Neural progenitor cell (in vitro differentiated cells): ENCODE measurements around the gene IGHMBP2. TPM values are rescaled to one million over a fixed set of nuclear protein-coding genes. Genes with fewer than 3 reads are reported as not detected.

ENCODE experiments used
- DNase-seq: peaks from one replicate; pipeline ENCODE4 v3.0.0-alpha.2; 2016; ENCODE audit warnings: low spot score
- H2AFZ ChIP-seq: fragments of 200-600 bp; sonication (generic); replicated peaks from 2 replicates; pipeline ENCODE4 v1.6.1; 2016; ENCODE audit warnings: antibody characterized with exemption
- H3F3A ChIP-seq: fragments of 200-600 bp; sonication (generic); 2 replicates; pipeline ENCODE4 v1.6.1; 2016; ENCODE audit warnings: antibody characterized with exemption, low read depth
- H3K27ac ChIP-seq: fragments of 200-600 bp; sonication (generic); 2 replicates; pipeline ENCODE4 v1.5.1; 2016; ENCODE audit warnings: mild to moderate bottlenecking
- H3K27me3 ChIP-seq: fragments of 200-600 bp; sonication (generic); 2 replicates; pipeline ENCODE4 v1.6.1; 2016; ENCODE audit warnings: mild to moderate bottlenecking, moderate library complexity
- H3K36me3 ChIP-seq: fragments of 200-600 bp; sonication (generic); 2 replicates; pipeline ENCODE4 v1.5.1; 2016
- H3K4me1 ChIP-seq: fragments of 200-600 bp; sonication (generic); 2 replicates; pipeline ENCODE4 v1.6.1; 2016; ENCODE audit warnings: mixed run types
- H3K4me2 ChIP-seq: fragments of 200-600 bp; sonication (generic); 2 replicates; pipeline ENCODE4 v1.6.1; 2016
- H3K4me3 ChIP-seq: fragments of 200-600 bp; sonication (generic); 2 replicates; pipeline ENCODE4 v1.5.1; 2016
- H3K79me2 ChIP-seq: fragments of 200-600 bp; sonication (generic); 2 replicates; pipeline ENCODE4 v1.6.1; 2016; ENCODE audit warnings: low read depth
- H3K9ac ChIP-seq: fragments of 200-600 bp; sonication (generic); 2 replicates; pipeline ENCODE4 v1.6.1; 2016
- H3K9me3 ChIP-seq: fragments of 200-600 bp; sonication (generic); 2 replicates; pipeline ENCODE4 v1.5.1; 2016; ENCODE audit warnings: low read depth
- H4K20me1 ChIP-seq: fragments of 200-600 bp; sonication (generic); 2 replicates; pipeline ENCODE4 v1.6.1; 2016; ENCODE audit warnings: low read depth
- H3K27ac Mint-ChIP-seq: 3 replicates; pipeline ENCODE4 v1.8.0; 2021; ENCODE audit warnings: mixed read lengths
- H3K27me3 Mint-ChIP-seq: 2 replicates; pipeline ENCODE4 v1.8.0; 2022; ENCODE audit warnings: low read depth, mild to moderate bottlenecking, inconsistent platforms, moderate library complexity, mixed read lengths; ENCODE audit not compliant: insufficient read depth
- H3K36me3 Mint-ChIP-seq: 3 replicates; pipeline ENCODE4 v1.8.0; 2021; ENCODE audit warnings: mixed read lengths
- H3K4me1 Mint-ChIP-seq: 3 replicates; pipeline ENCODE4 v1.8.0; 2021; ENCODE audit warnings: mixed read lengths
- H3K4me3 Mint-ChIP-seq: 3 replicates; pipeline ENCODE4 v1.8.0; 2021; ENCODE audit warnings: mild to moderate bottlenecking, moderate library complexity, mixed read lengths
- H3K9me3 Mint-ChIP-seq: 3 replicates; pipeline ENCODE4 v1.8.0; 2020; ENCODE audit warnings: mixed read lengths
- CTCF ChIP-seq: fragments of 200-600 bp; sonication (generic); IDR thresholded peaks from 2 replicates; pipeline ENCODE4 v1.5.1; 2017; ENCODE audit warnings: antibody characterized with exemption, mild to moderate bottlenecking
- EZH2 ChIP-seq: fragments of 200-600 bp; sonication (generic); IDR thresholded peaks from 2 replicates; pipeline ENCODE4 v1.6.1; 2017; ENCODE audit warnings: antibody characterized with exemption, mild to moderate bottlenecking, moderate library complexity
- EZH2phosphoT487 ChIP-seq: fragments of 200-600 bp; sonication (generic); IDR thresholded peaks from 2 replicates; pipeline ENCODE4 v1.6.1; 2017; ENCODE audit warnings: antibody characterized with exemption
- total RNA-seq: library from RNA; depleted of rRNA; stranded (reverse); fragments of >200 nt; gene quantifications from 2 replicates; pipeline ENCODE4 v1.2.3, GENCODE V29; 2015; ENCODE audit warnings: low replicate concordance

Gene IGHMBP2
- total RNA-seq, 1 donor from 2014 or later = 13.6 TPM

- no peaks in the 10 kb centered on the region for H3K9me3 Mint-ChIP-seq
- Histone ChIP-seq H3F3A (no peaks in the 10 kb centered on the region), H4K20me1 (no peaks in the 10 kb centered on the region), H3K4me2 (no peak overlapping the region), H3K4me1 (no peaks in the 10 kb centered on the region), H3K9me3 (no peaks in the 10 kb centered on the region), H3K27ac (no peak overlapping the region), H3K27me3 (no peaks in the 10 kb centered on the region), H3K79me2 (no peaks in the 10 kb centered on the region), H3K4me3 (no peak overlapping the region), H2AFZ (no peak overlapping the region), H3K36me3 (no peaks in the 10 kb centered on the region), H3K9ac (no peak overlapping the region)
- peaks cover 2% of the 10 kb centered on the region for H3K36me3 Mint-ChIP-seq
- no peak overlapping the region for H3K27ac Mint-ChIP-seq
- H3K4me1 Mint-ChIP-seq = no peaks in the 10 kb centered on the region
- TF ChIP-seq EZH2phosphoT487 (no peak), EZH2 (no peak)
- no peak for DNase-seq
- peaks cover 4% of the 10 kb centered on the region for H3K27me3 Mint-ChIP-seq
- no peak overlapping the region for H3K4me3 Mint-ChIP-seq
Measured at GRCh38 chr11:68938088-68938487, 34.4 kb downstream of the IGHMBP2 start.

GRCh38 chr11:68938816-68939582 is 35.3 kb downstream of the IGHMBP2 start:
- Mint-ChIP-seq H3K9me3 (no peaks in the 10 kb centered on the region), H3K36me3 (peaks cover 2% of the 10 kb centered on the region), H3K27me3 (peaks cover 4% of the 10 kb centered on the region), H3K4me1 (no peaks in the 10 kb centered on the region), H3K27ac (no peak overlapping the region), H3K4me3 (no peak overlapping the region)
- TF ChIP-seq EZH2phosphoT487 = no peak
- TF ChIP-seq CTCF = no peak
- no peak for TF ChIP-seq EZH2
- no peaks in the 10 kb centered on the region for H3K4me1 ChIP-seq
- no peaks in the 10 kb centered on the region for H3F3A ChIP-seq
- no peak overlapping the region for H3K4me3 ChIP-seq
- H3K36me3 ChIP-seq = no peaks in the 10 kb centered on the region
- H4K20me1 ChIP-seq = no peaks in the 10 kb centered on the region
- H3K9ac ChIP-seq = no peak overlapping the region
- H3K79me2 ChIP-seq = no peaks in the 10 kb centered on the region
- H2AFZ ChIP-seq = no peak overlapping the region
- H3K27ac ChIP-seq = no peak overlapping the region
- no peak overlapping the region for H3K4me2 ChIP-seq
- H3K9me3 ChIP-seq = no peaks in the 10 kb centered on the region
- DNase-seq = no peak
- H3K27me3 ChIP-seq = no peaks in the 10 kb centered on the region

GRCh38 chr11:68939583-68940555 is 36.2 kb downstream of the IGHMBP2 start:
- Histone ChIP-seq H3K27me3 (no peaks in the 10 kb centered on the region), H3K36me3 (no peaks in the 10 kb centered on the region), H3K4me1 (no peaks in the 10 kb centered on the region), H3K4me3 (no peak overlapping the region), H3K79me2 (no peaks in the 10 kb centered on the region), H4K20me1 (no peaks in the 10 kb centered on the region), H3F3A (no peaks in the 10 kb centered on the region), H3K4me2 (no peak overlapping the region), H2AFZ (no peak overlapping the region), H3K9ac (no peak overlapping the region), H3K9me3 (no peaks in the 10 kb centered on the region), H3K27ac (no peak overlapping the region)
- Mint-ChIP-seq H3K4me3 (no peak overlapping the region), H3K36me3 (peaks cover 2% of the 10 kb centered on the region), H3K27ac (no peak overlapping the region), H3K4me1 (no peaks in the 10 kb centered on the region), H3K9me3 (no peaks in the 10 kb centered on the region), H3K27me3 (peaks cover 2% of the 10 kb centered on the region)
- TF ChIP-seq EZH2phosphoT487 = no peak
- TF ChIP-seq CTCF = no peak
- no peak for DNase-seq
